Lung (tissue), 12 donors: ENCODE results near the gene LRP1B. TPM values are rescaled to one million over a fixed set of nuclear protein-coding genes. Genes with fewer than 3 reads are reported as not detected.

ENCODE experiments used
- ATAC-seq: fragments of 200-7000 bp; cut with Tn5 transposase; one replicate; pipeline ENCODE4 v1.9.1; 2020; ENCODE audit warnings: moderate number of reproducible peaks; ENCODE audit not compliant: insufficient read depth, low FRiP score
- DNase-seq, 3 donors: peaks; one replicate each; pipeline ENCODE4 v3.0.0-alpha.2; 2013 to 2017
- H3K27ac ChIP-seq, 2 donors: one replicate each; pipeline ENCODE4 v1.5.1; 2013; ENCODE audit warnings: mild to moderate bottlenecking in 2 of 2, moderate library complexity in 2 of 2, control low read depth in 1 of 2, inconsistent platforms in 1 of 2, low read depth in 1 of 2, low read length in 1 of 2
- H3K27me3 ChIP-seq, 3 donors: one replicate each; pipeline ENCODE4 v1.5.1; 2013; ENCODE audit warnings: low read length in 2 of 3; ENCODE audit not compliant: control insufficient read depth in 3 of 3, insufficient read depth in 3 of 3
- H3K36me3 ChIP-seq, 4 donors: one replicate each; pipeline ENCODE4 v1.5.1; 2013; ENCODE audit warnings: low read length in 4 of 4, mild to moderate bottlenecking in 1 of 4, moderate library complexity in 1 of 4; ENCODE audit not compliant: control insufficient read depth in 4 of 4, insufficient read depth in 4 of 4
- H3K4me1 ChIP-seq, 5 donors: one replicate each; pipeline ENCODE4 v1.5.1; 2013; ENCODE audit warnings: low read length in 5 of 5, mild to moderate bottlenecking in 2 of 5, moderate library complexity in 1 of 5; ENCODE audit not compliant: control insufficient read depth in 5 of 5, insufficient read depth in 5 of 5
- H3K4me3 ChIP-seq: one replicate; pipeline ENCODE4 v1.5.1; 2013; ENCODE audit warnings: mild to moderate bottlenecking, control low read depth, moderate library complexity
- H3K9ac ChIP-seq, 2 donors: one replicate each; pipeline ENCODE4 v1.5.1; 2013; ENCODE audit warnings: low read length in 2 of 2, control low read depth in 1 of 2; ENCODE audit not compliant: insufficient read depth in 1 of 2
- H3K9me3 ChIP-seq, 4 donors: one replicate each; pipeline ENCODE4 v1.5.1; 2013; ENCODE audit warnings: low read length in 3 of 4, mild to moderate bottlenecking in 1 of 4, moderate library complexity in 1 of 4; ENCODE audit not compliant: control insufficient read depth in 4 of 4, insufficient read depth in 3 of 4
- CTCF ChIP-seq: IDR thresholded peaks from 2 replicates; pipeline ENCODE4 v1.5.1; 2012; ENCODE audit warnings: mild to moderate bottlenecking; ENCODE audit errors: control extremely low read depth, extremely low read depth
- WGBS, 2 donors: extraction: QIAGEN DNeasy Blood & Tissue Kit; methylation state at CpG; one replicate each; pipeline ENCODE4 v1.1.7; 2013; 5-methylcytosine and 5-hydroxymethylcytosine counted together
- polyA plus RNA-seq, 2 donors: library from polyadenylated mRNA; stranded (reverse); fragments of 200-250 nt; gene quantifications; one replicate each; pipeline ENCODE4 v1.2.1, GENCODE V29; 2013
- total RNA-seq, 2 donors: library from RNA; depleted of rRNA in 1 of 2; stranded (reverse); fragments of >200 nt in 1 of 2; gene quantifications; one replicate each; pipeline ENCODE4 v1.2.1, GENCODE V29; 2014 to 2021
- donor health status: control.
- donor health status: control.
- donor health status: Bipolar disorder and iron deficiency.
- donor health status: healthy.
- donor health status: DM: yes; HTN: yes; CAD: no.

Gene LRP1B
- total and polyA plus RNA-seq, 4 donors = 0.01 to 6.5 (median 0.16) TPM

- Histone ChIP-seq H3K27ac (no peak overlapping the region), H3K9me3 (no peaks in the 10 kb centered on the region), H3K4me1 (no peaks in the 10 kb centered on the region), H3K36me3 (no peaks in the 10 kb centered on the region), H3K4me3 (no peak overlapping the region), H3K9ac (no peak overlapping the region), H3K27me3 (no peaks in the 10 kb centered on the region)
- ATAC-seq (no peak), DNase-seq (no peak)
- TF ChIP-seq CTCF = no peak
- WGBS, 2 donors = 54 to 66% methylated on average over 2 of the region's 2 CpGs
Observed at GRCh38 chr2:141323571-141323970, 807.2 kb downstream of the LRP1B start.

GRCh38 chr2:141317986-141318385, 812.8 kb downstream of the LRP1B start:
- DNase-seq (no peak), ATAC-seq (no peak)

GRCh38 chr2:141316606-141317005, 814.2 kb downstream of the LRP1B start:
- Histone ChIP-seq H3K27ac (no peak overlapping the region), H3K27me3 (no peaks in the 10 kb centered on the region), H3K9ac (no peak overlapping the region), H3K9me3 (no peaks in the 10 kb centered on the region), H3K4me1 (no peaks in the 10 kb centered on the region), H3K4me3 (no peak overlapping the region), H3K36me3 (no peaks in the 10 kb centered on the region)
- ATAC-seq (no peak), DNase-seq (no peak)
- WGBS, 2 donors = 91 to 98% methylated on average over 3 of the region's 3 CpGs
- TF ChIP-seq CTCF = no peak

More at GRCh38 chr2:141317986-141318385, 812.8 kb downstream of the LRP1B start:
- TF ChIP-seq CTCF = no peak
- Histone ChIP-seq H3K9me3 (no peaks in the 10 kb centered on the region), H3K9ac (no peak overlapping the region), H3K27me3 (no peaks in the 10 kb centered on the region), H3K36me3 (no peaks in the 10 kb centered on the region), H3K4me1 (no peaks in the 10 kb centered on the region), H3K4me3 (no peak overlapping the region), H3K27ac (no peak overlapping the region)

GRCh38 chr2:141316103-141316502, 814.7 kb downstream of the LRP1B start:
- Histone ChIP-seq H3K9me3 (no peaks in the 10 kb centered on the region), H3K36me3 (no peaks in the 10 kb centered on the region), H3K27me3 (no peaks in the 10 kb centered on the region), H3K9ac (no peak overlapping the region), H3K4me1 (no peaks in the 10 kb centered on the region), H3K4me3 (no peak overlapping the region), H3K27ac (no peak overlapping the region)
- TF ChIP-seq CTCF = no peak
- 68 to 80% methylated on average over 3 of the region's 3 CpGs for WGBS, 2 donors
- no peak for DNase-seq
- no peak for ATAC-seq
